Measurements from ENCODE around the gene CNOT3. TPM values are rescaled to one million over a fixed set of nuclear protein-coding genes. Genes with fewer than 3 reads are reported as not detected.

CNOT3 gene
- total and polyA plus RNA-seq, 9 of the 15 experiments (the other 6 are each of a cell fraction or from before 2014, with no cell fraction given): 0.27 to 60.4 (median 9.9) TPM

DNA sequence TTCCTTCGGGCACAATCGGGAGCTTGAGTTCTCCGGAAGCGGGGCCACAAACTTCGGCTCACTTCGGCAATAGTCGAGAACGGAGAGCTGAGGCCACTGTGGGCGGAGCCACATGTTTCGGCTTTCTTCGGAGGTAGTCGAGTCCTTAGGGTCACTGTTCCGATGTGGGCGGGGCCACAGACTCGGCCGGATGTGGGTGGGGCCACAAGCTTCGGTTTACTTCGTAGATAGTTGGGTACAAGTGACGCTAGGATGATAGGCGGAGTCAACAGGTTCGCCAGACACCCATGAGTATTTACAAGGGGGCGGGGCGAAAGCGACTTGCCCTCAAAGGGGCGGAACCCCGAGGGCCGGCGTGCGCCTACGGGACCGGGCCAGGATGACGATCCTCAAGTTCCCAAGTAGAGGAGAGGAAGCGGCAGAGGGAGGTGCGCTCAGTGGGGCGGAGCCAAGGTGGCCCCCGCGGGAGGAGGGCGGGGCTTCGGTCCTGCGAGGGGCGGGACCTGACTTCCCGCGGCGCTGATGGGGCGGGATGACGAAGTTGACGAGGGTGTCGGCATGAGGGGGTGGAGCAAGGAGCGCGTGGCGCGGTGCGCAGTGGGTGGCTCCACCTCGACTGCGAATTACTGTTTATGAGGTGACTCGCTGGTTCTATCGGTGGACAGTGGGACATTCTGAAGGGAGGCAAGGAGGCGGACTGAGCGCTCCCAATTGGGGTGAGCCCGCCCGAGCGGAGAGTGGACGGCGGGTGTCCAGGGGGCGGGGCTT lies 52.4 kb downstream of the CNOT3 start (continued):
- TF ChIP-seq CHD1 (IDR thresholded peaks at IDR 0.05; ENCODE audit: low read length) (peak; percentile 97), E2F3 (CRISPR knock-in tag; IDR thresholded peaks at IDR 0.05) (peak; percentile 70; the same call in 1 of the 2 replicates), HNRNPLL (IDR thresholded peaks at IDR 0.05; ENCODE audit: low read depth, low read length, poor library complexity, severe bottlenecking) (peak; percentile 83), PHF8 (IDR thresholded peaks at IDR 0.05; ENCODE audit: borderline replicate concordance, low read length) (peak; percentile 77; the same call in 1 of the 2 replicates), FOXA3 (CRISPR knock-in tag; conservative IDR thresholded peaks at IDR 0.05 in 1 of 2, IDR thresholded peaks at IDR 0.05 in 1 of 2) (peak in 1 of 2 experiments; percentile 39; a peak in 1 of 4 replicates), CREM (IDR thresholded peaks at IDR 0.05; ENCODE audit: low read depth) (peak; percentile 75), FOXP1 (CRISPR knock-in tag; IDR thresholded peaks at IDR 0.05) (peak; percentile 57; the same call in 1 of the 2 replicates), ZBTB17 (CRISPR knock-in tag; IDR thresholded peaks at IDR 0.05) (peak; percentile 67; the same call in 1 of the 2 replicates), NRF1 (conservative IDR thresholded peaks at IDR 0.05 in 1 of 2, IDR thresholded peaks at IDR 0.05 in 1 of 2) (peak; percentile 92 to 93), SMARCA4 (IDR thresholded peaks at IDR 0.05) (peak; percentile 32; the same call in 1 of the 2 replicates), GABPA (tag; conservative IDR thresholded peaks at IDR 0.05; ENCODE audit: low read depth) (peak; percentile 14; the same call in 1 of the 2 replicates), ZNF561 (CRISPR knock-in tag; conservative IDR thresholded peaks at IDR 0.05) (no peak), TEAD1 (CRISPR knock-in tag; IDR thresholded peaks at IDR 0.05) (peak in 1 of 2 experiments; percentile 62; a peak in 1 of 4 replicates), NFIC (IDR thresholded peaks at IDR 0.05) (0 out of 2 replicates have a peak, but pooled peaks have one; percentile 9), ZC3H4 (CRISPR knock-in tag; IDR thresholded peaks at IDR 0.05; ENCODE audit: borderline replicate concordance) (no peak), FOXK2 (conservative IDR thresholded peaks at IDR 0.05 in 1 of 2, IDR thresholded peaks at IDR 0.05 in 1 of 2; ENCODE audit: low read depth in 2 of 2) (peak; percentile 73 to 83; a peak in 3 of 4 replicates), ATF7 (IDR thresholded peaks at IDR 0.05) (peak; percentile 70; the same call in 1 of the 2 replicates), HDAC2 (IDR thresholded peaks at IDR 0.05) (0 out of 2 replicates have a peak, but pooled peaks have one; percentile 48), AFF4 (CRISPR knock-in tag; IDR thresholded peaks at IDR 0.05) (peak; percentile 79; the same call in 1 of the 2 replicates)
- TF ChIP-seq, protein P1, sequence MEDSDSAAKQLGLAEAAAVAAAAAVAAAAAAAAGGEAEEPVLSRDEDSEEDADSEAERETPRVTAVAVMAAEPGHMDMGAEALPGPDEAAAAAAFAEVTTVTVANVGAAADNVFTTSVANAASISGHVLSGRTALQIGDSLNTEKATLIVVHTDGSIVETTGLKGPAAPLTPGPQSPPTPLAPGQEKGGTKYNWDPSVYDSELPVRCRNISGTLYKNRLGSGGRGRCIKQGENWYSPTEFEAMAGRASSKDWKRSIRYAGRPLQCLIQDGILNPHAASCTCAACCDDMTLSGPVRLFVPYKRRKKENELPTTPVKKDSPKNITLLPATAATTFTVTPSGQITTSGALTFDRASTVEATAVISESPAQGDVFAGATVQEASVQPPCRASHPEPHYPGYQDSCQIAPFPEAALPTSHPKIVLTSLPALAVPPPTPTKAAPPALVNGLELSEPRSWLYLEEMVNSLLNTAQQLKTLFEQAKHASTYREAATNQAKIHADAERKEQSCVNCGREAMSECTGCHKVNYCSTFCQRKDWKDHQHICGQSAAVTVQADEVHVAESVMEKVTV (CRISPR knock-in tag; IDR thresholded peaks at IDR 0.05): peak; percentile 98
- TF ChIP-seq, protein P2, sequence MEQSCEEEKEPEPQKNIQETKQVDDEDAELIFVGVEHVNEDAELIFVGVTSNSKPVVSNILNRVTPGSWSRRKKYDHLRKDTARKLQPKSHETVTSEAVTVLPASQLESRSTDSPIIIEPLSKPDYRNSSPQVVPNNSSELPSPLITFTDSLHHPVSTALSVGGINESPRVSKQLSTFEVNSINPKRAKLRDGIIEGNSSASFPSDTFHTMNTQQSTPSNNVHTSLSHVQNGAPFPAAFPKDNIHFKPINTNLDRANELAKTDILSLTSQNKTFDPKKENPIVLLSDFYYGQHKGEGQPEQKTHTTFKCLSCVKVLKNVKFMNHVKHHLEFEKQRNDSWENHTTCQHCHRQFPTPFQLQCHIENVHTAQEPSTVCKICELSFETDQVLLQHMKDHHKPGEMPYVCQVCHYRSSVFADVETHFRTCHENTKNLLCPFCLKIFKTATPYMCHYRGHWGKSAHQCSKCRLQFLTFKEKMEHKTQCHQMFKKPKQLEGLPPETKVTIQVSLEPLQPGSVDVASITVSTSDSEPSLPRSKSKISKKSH (CRISPR knock-in tag; IDR thresholded peaks at IDR 0.05): no peak

Measured in K562 (cell line).